Measurements from ENCODE around the gene TRIM33. TPM values are rescaled to one million over a fixed set of nuclear protein-coding genes. Genes with fewer than 3 reads are reported as not detected.

The TRIM33 gene
- total and polyA plus RNA-seq, 2 experiments from 2014 or later: 10.6 to 17.6 TPM

- peaks cover 25% of the 10 kb centered on the region for H3K36me3 ChIP-seq (ENCODE audit: low read depth)
- no peak overlapping the region for H2AFZ ChIP-seq
- 92 to 95% methylated on average over 4 of the region's 4 CpGs for WGBS, 2 experiments (ENCODE audit: low coverage in 1 of 2, low lambda C conversion rate in 2 of 2, missing lambda C conversion rate in 2 of 2)
Measured at GRCh38 chr1:114397601-114398000, 113.4 kb downstream of the TRIM33 start.

GRCh38 chr1:114395863-114396262, 115.1 kb downstream of the TRIM33 start:
- no peak for DNase-seq
- H3K9me3 ChIP-seq (ENCODE audit: low read depth): no peaks in the 10 kb centered on the region
- peaks cover 25% of the 10 kb centered on the region for H3K36me3 ChIP-seq (ENCODE audit: low read depth)
- no peak overlapping the region for H2AFZ ChIP-seq
- no peak for TF ChIP-seq EZH2phosphoT487 (IDR thresholded peaks at IDR 0.05; ENCODE audit: insufficient read depth, low read depth)
- no peak for TF ChIP-seq EZH2 (IDR thresholded peaks at IDR 0.05; ENCODE audit: insufficient read depth, poor library complexity, severe bottlenecking)
- no peak overlapping the region for H3K4me2 ChIP-seq (ENCODE audit: unreplicated experiment)
- no peaks in the 10 kb centered on the region for H4K20me1 ChIP-seq (ENCODE audit: insufficient read depth)
- H3K79me2 ChIP-seq (ENCODE audit: insufficient read depth): no peaks in the 10 kb centered on the region
- no peaks in the 10 kb centered on the region for H3K4me1 ChIP-seq (ENCODE audit: insufficient read depth)
- H3K4me3 ChIP-seq: no peak overlapping the region
- in situ Hi-C loops (cut with MboI): no loop called here
- H3F3A ChIP-seq (ENCODE audit: insufficient read depth): no peaks in the 10 kb centered on the region
- no peaks in the 10 kb centered on the region for H3K9me2 ChIP-seq (ENCODE audit: insufficient read depth)
- 95 to 96% methylated on average over 1 of the region's 1 CpG for WGBS, 2 experiments (ENCODE audit: low coverage in 1 of 2, low lambda C conversion rate in 2 of 2, missing lambda C conversion rate in 2 of 2)
- no peak overlapping the region for H3K9ac ChIP-seq
- H3K27ac ChIP-seq: no peak overlapping the region
- no peaks in the 10 kb centered on the region for H3K27me3 ChIP-seq (replicated peaks; ENCODE audit: insufficient read depth)

More at GRCh38 chr1:114397601-114398000, 113.4 kb downstream of the TRIM33 start:
- no peak overlapping the region for H3K4me2 ChIP-seq (ENCODE audit: unreplicated experiment)
- TF ChIP-seq EZH2 (IDR thresholded peaks at IDR 0.05; ENCODE audit: insufficient read depth, poor library complexity, severe bottlenecking): no peak
- TF ChIP-seq EZH2phosphoT487 (IDR thresholded peaks at IDR 0.05; ENCODE audit: insufficient read depth, low read depth): no peak
- no peaks in the 10 kb centered on the region for H3K9me3 ChIP-seq (ENCODE audit: low read depth)
- no peaks in the 10 kb centered on the region for H3K27me3 ChIP-seq (replicated peaks; ENCODE audit: insufficient read depth)
- no peak overlapping the region for H3K27ac ChIP-seq
- no peaks in the 10 kb centered on the region for H3F3A ChIP-seq (ENCODE audit: insufficient read depth)
- H4K20me1 ChIP-seq (ENCODE audit: insufficient read depth): no peaks in the 10 kb centered on the region
- H3K9ac ChIP-seq: no peak overlapping the region
- H3K4me3 ChIP-seq: no peak overlapping the region
- DNase-seq: no peak
- H3K79me2 ChIP-seq (ENCODE audit: insufficient read depth): no peaks in the 10 kb centered on the region
- H3K4me1 ChIP-seq (ENCODE audit: insufficient read depth): no peaks in the 10 kb centered on the region
- in situ Hi-C loops (cut with MboI): no loop called here
- H3K9me2 ChIP-seq (ENCODE audit: insufficient read depth): no peaks in the 10 kb centered on the region

- Histone ChIP-seq H3K79me2 (ENCODE audit: insufficient read depth) (no peaks in the 10 kb centered on the region), H3K36me3 (ENCODE audit: low read depth) (peaks cover 17% of the 10 kb centered on the region), H3K4me2 (ENCODE audit: unreplicated experiment) (no peak overlapping the region), H3K4me1 (ENCODE audit: insufficient read depth) (no peaks in the 10 kb centered on the region), H3K4me3 (no peak overlapping the region), H2AFZ (no peak overlapping the region), H3K27ac (no peak overlapping the region), H3K27me3 (replicated peaks; ENCODE audit: insufficient read depth) (no peaks in the 10 kb centered on the region), H3K9me2 (ENCODE audit: insufficient read depth) (no peaks in the 10 kb centered on the region), H3K9me3 (ENCODE audit: low read depth) (no peaks in the 10 kb centered on the region), H3K9ac (no peak overlapping the region), H4K20me1 (ENCODE audit: insufficient read depth) (no peaks in the 10 kb centered on the region), H3F3A (ENCODE audit: insufficient read depth) (no peaks in the 10 kb centered on the region)
- DNase-seq: no peak
- TF ChIP-seq EZH2 (IDR thresholded peaks at IDR 0.05; ENCODE audit: insufficient read depth, poor library complexity, severe bottlenecking) (no peak), EZH2phosphoT487 (IDR thresholded peaks at IDR 0.05; ENCODE audit: insufficient read depth, low read depth) (no peak)
- in situ Hi-C loops (cut with MboI): no loop called here
Measured at GRCh38 chr1:114390960-114391359, 120.0 kb downstream of the TRIM33 start.

- TF ChIP-seq EZH2 (IDR thresholded peaks at IDR 0.05; ENCODE audit: insufficient read depth, poor library complexity, severe bottlenecking): no peak
- no peak for TF ChIP-seq EZH2phosphoT487 (IDR thresholded peaks at IDR 0.05; ENCODE audit: insufficient read depth, low read depth)
- peaks cover under 1% of the 10 kb centered on the region for H3K9me3 ChIP-seq (ENCODE audit: low read depth)
- 89% methylated on average over 4 of the region's 4 CpGs for WGBS, 2 experiments (ENCODE audit: low coverage in 1 of 2, low lambda C conversion rate in 2 of 2, missing lambda C conversion rate in 2 of 2)
- H3K27ac ChIP-seq: no peak overlapping the region
- H3K36me3 ChIP-seq (ENCODE audit: low read depth): peaks cover 12% of the 10 kb centered on the region; the same call in 1 of the 2 replicates
- no peak overlapping the region for H3K4me2 ChIP-seq (ENCODE audit: unreplicated experiment)
- H2AFZ ChIP-seq: no peak overlapping the region
- in situ Hi-C loops (cut with MboI): no loop called here
- no peaks in the 10 kb centered on the region for H3K9me2 ChIP-seq (ENCODE audit: insufficient read depth)
- H3K79me2 ChIP-seq (ENCODE audit: insufficient read depth): no peaks in the 10 kb centered on the region
- DNase-seq: no peak
- 0 out of 2 replicates have a peak, but pooled peaks cover 1% of the 10 kb centered on the region for H3F3A ChIP-seq (ENCODE audit: insufficient read depth)
- no peaks in the 10 kb centered on the region for H3K27me3 ChIP-seq (replicated peaks; ENCODE audit: insufficient read depth)
- no peaks in the 10 kb centered on the region for H4K20me1 ChIP-seq (ENCODE audit: insufficient read depth)
- no peaks in the 10 kb centered on the region for H3K4me1 ChIP-seq (ENCODE audit: insufficient read depth)
- no peak overlapping the region for H3K9ac ChIP-seq
- H3K4me3 ChIP-seq: no peak overlapping the region
Measured at GRCh38 chr1:114390361-114390760, 120.6 kb downstream of the TRIM33 start.

Measured in GM23248 (cell line).